ENCODE data around the gene NECAB3. TPM values are rescaled to one million over a fixed set of nuclear protein-coding genes. Genes with fewer than 3 reads are reported as not detected.

Gene NECAB3
- total and polyA plus RNA-seq, 7 donors = 37.8 to 98.0 (median 63.7) TPM

DNA sequence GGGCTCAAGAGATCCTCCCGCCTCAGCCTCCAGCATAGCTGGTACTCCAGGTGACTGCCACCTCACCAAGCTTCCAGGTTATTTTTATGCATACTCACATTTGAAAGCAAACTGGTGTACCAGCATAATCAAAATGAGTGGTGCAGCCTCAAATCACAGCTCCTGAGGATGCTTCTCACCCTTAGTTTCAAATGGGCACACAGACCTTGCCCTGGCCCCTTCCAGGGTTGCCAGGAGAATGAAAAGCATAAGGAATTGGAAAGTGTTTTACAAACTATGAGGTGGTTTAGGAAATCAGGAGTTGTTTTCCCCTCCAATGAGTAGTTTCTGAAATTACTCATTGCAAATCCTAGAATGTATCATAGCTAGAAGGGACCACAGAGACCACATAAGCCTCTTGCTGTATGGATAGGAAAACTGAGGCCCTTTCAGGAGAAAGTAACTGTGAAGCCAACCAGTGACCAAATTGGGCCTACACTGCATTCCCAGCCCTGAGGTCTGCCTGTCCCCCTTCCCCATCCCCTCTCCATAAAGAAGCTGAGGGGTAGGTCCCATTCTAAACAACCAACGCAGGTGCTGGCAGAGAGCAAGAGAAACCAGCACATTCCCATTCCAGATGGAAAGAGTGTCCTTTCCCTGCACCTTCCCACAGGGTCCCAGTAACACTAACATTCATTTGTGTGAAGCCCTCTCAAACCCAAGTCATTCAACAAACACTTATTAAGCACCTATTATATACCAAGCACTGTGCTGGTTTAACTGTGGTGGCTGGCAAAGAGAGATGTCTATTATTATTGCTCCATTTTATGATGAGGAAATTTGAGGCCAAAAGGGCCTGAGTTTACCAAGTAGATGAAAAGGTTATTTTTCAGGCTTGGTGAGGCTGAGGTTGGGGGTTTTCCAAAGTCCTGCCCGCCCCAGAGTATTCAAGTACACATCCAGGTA lies 14.0 kb upstream of the NECAB3 start:
- no peak overlapping the region for H3K27ac ChIP-seq

DNA sequence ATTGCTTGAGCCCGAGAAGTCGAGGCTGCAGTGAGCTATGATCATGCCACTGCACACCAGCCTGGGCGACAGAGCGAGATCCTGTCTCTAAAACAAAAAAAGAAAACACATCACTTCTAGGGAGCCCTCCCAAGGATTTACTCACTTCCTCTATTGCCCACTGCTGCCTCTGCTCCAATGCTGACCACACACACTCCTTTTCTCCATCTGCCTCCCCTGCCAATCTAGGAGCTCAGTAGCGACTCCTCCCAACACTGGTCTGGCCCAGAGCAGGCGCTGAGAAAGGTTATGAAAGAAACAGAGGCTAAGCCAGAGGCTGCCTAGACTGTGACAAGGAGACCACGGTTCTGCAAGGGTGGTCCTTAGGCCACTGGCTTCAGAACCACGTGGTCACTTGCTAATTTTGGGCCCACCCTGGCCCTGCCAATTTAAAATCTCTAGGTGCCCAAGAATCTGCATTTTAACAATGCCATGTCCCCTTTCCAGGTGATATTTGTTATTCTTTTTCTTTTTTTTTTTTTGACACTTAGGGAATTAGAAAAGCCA lies 13.2 kb upstream of the NECAB3 start:
- Histone ChIP-seq H3K9me3 (no peaks in the 10 kb centered on the region), H3K27me3 (ENCODE audit: insufficient read depth in 3 of 3, low read length in 2 of 3) (no peaks in the 10 kb centered on the region), H3K4me3 (no peak overlapping the region), H3K36me3 (ENCODE audit: insufficient read depth in 1 of 2, low read depth in 1 of 2) (no peaks in the 10 kb centered on the region), H3K4me1 (peaks cover 4% of the 10 kb centered on the region), H3K27ac (no peak overlapping the region)
- ATAC-seq (no peak), DNase-seq (no peak)
- intact Hi-C loops (cut with DNase I) = no loop called here
- TF ChIP-seq, protein P1, sequence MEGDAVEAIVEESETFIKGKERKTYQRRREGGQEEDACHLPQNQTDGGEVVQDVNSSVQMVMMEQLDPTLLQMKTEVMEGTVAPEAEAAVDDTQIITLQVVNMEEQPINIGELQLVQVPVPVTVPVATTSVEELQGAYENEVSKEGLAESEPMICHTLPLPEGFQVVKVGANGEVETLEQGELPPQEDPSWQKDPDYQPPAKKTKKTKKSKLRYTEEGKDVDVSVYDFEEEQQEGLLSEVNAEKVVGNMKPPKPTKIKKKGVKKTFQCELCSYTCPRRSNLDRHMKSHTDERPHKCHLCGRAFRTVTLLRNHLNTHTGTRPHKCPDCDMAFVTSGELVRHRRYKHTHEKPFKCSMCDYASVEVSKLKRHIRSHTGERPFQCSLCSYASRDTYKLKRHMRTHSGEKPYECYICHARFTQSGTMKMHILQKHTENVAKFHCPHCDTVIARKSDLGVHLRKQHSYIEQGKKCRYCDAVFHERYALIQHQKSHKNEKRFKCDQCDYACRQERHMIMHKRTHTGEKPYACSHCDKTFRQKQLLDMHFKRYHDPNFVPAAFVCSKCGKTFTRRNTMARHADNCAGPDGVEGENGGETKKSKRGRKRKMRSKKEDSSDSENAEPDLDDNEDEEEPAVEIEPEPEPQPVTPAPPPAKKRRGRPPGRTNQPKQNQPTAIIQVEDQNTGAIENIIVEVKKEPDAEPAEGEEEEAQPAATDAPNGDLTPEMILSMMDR (IDR thresholded peaks at IDR 0.05) = no peak
- 79 to 85% (median 80%) methylated on average over 8 of the region's 8 CpGs for WGBS, 3 donors

More for the DNA sequence above, 14.0 kb upstream of the NECAB3 start:
- DNase-seq (no peak), ATAC-seq (no peak)
- H3K9me3 ChIP-seq = no peaks in the 10 kb centered on the region
- TF ChIP-seq, protein P1 (IDR thresholded peaks at IDR 0.05) = no peak
- H3K27me3 ChIP-seq (ENCODE audit: insufficient read depth in 3 of 3, low read length in 2 of 3) = no peaks in the 10 kb centered on the region
- 92 to 95% (median 94%) methylated on average over 3 of the region's 3 CpGs for WGBS, 3 donors
- no peaks in the 10 kb centered on the region for H3K36me3 ChIP-seq (ENCODE audit: insufficient read depth in 1 of 2, low read depth in 1 of 2)
- no peak overlapping the region for H3K4me3 ChIP-seq
- peaks cover 4% of the 10 kb centered on the region for H3K4me1 ChIP-seq
- intact Hi-C loops (cut with DNase I) = no loop called here

DNA sequence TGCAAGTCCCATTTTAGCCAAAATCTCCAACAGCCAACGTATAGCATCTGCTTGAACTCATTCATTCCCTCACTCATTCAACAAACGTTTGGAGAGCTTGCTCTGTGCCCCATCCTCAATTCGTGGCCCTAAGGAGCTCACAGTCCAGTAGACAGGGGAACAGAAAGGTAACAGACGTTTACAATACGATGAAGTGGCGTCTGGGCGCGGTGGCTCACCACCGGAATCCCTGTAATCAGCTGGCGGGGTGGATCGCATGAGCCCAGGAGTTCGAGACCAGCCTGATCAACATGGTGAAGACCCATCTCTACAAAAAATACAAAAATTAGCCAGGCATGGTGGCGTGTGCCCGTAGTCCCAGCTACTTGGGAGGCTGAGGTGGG lies 12.7 kb upstream of the NECAB3 start:
- DNase-seq = no peak
- no peaks in the 10 kb centered on the region for H3K9me3 ChIP-seq
- WGBS, 3 donors = 78 to 81% (median 79%) methylated on average over 14 of the region's 14 CpGs
- H3K36me3 ChIP-seq (ENCODE audit: insufficient read depth in 1 of 2, low read depth in 1 of 2) = no peaks in the 10 kb centered on the region
- peaks cover 4% of the 10 kb centered on the region for H3K4me1 ChIP-seq
- H3K27ac ChIP-seq = peak overlapping the region; percentile 30
- peak overlapping the region; percentile 53 for H3K4me3 ChIP-seq
- no peak for ATAC-seq
- no peaks in the 10 kb centered on the region for H3K27me3 ChIP-seq (ENCODE audit: insufficient read depth in 3 of 3, low read length in 2 of 3)
- intact Hi-C loops (cut with DNase I) = no loop called here
- TF ChIP-seq, protein P1 (IDR thresholded peaks at IDR 0.05) = no peak

DNA sequence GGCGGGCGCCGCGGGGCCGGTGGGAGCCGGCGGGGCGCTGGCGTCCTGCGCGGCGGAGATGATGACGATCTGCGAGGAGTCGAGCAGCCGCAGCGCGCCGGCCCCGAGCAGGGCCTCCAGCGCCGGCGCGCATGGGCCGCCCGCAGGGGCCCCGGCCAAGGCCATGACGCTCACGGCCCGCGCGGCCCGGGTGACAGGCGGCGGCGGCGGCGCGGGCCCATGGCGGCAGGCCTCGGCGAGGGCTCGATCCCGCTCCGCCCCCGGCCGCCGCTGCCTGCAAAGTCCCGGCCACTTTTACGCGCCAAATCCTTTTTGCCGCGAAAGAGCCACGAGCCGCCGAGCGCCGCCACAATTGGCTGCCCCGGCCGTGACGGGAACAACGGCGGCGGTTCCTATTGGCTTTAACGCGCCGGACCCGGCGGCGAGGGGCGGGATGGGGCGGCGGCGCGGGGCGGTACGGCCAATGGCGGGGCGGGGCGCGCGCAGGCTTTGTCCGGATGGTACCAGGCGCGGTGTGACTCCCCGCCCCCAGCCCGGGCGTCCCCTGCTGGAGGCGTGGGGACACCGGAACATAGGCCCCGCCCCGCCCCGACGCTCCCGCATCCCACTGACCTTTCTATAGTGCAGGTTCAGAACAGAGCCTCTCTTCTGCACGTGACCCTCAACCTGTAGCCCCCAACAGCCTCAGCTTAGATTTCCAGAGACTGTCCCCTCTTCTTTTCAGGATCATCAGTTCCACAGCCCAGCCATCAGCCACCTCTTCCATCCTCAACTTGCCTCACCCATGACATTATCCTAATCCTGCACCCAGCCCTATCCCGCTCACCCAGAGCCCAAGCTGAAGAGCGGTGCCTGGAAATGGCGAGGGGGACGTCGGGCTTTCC lies 12.1 kb upstream of the NECAB3 start, which contains the start of gene E2F1:
TSS of gene E2F1 (minus strand) at position 286 of the 884 bp plus-strand sequence. CDS start at position 165, 121 bp downstream.
- H3K27ac ChIP-seq = peak within 1 kb of the TSS; percentile 30
- TF ChIP-seq, protein P1 (IDR thresholded peaks at IDR 0.05) = peak; percentile 37
- peaks cover 4% of the 10 kb centered on the region for H3K4me1 ChIP-seq
- H3K9me3 ChIP-seq = no peaks in the 10 kb centered on the region
- intact Hi-C loops (cut with DNase I) = no loop called here
- 1 to 2% (median 2%) methylated on average over 65 to 100 of the region's 101 CpGs for WGBS, 3 donors
- H3K27me3 ChIP-seq (ENCODE audit: insufficient read depth in 3 of 3, low read length in 2 of 3) = no peaks in the 10 kb centered on the region
- peak within 1 kb of the TSS; percentile 53 for H3K4me3 ChIP-seq
- ATAC-seq = peak; percentile 100
- peak; percentile 97 to 98 for DNase-seq
- H3K36me3 ChIP-seq (ENCODE audit: insufficient read depth in 1 of 2, low read depth in 1 of 2) = no peaks in the 10 kb centered on the region
